HepG2 (cell line): Measurements from ENCODE around the gene LASP1. TPM values are rescaled to one million over a fixed set of nuclear protein-coding genes. Genes with fewer than 3 reads are reported as not detected.

Experiments used
- ATRX ChIP-seq: sonication (generic); formaldehyde crosslinking; IDR thresholded peaks from 2 replicates; pipeline ENCODE4 v1.4.0; 2020; ENCODE audit warnings: missing genetic modification reagents, borderline replicate concordance
- CBX2 ChIP-seq, 2 experiments: fragments of 200-600 bp in 1 of 2; sonication (generic); formaldehyde crosslinking in 1 of 2; IDR thresholded peaks; 2 replicates each; pipeline versions ENCODE4 v1.7.0 to v1.8.1; 2018 to 2022; ENCODE audit warnings: low read depth in 2 of 2, low read length in 1 of 2, mild to moderate bottlenecking in 1 of 2, missing genetic modification reagents in 1 of 2
- E2F2 ChIP-seq: sonication (generic); formaldehyde crosslinking; IDR thresholded peaks from 2 replicates; pipeline ENCODE4 v1.4.0; 2020; ENCODE audit warnings: missing genetic modification reagents, borderline replicate concordance
- ERF ChIP-seq: IDR thresholded peaks from 2 replicates; pipeline ENCODE4 v1.6.1; 2018; ENCODE audit warnings: missing biosample characterization, missing genetic modification reagents
- ETV5 ChIP-seq: IDR thresholded peaks from 2 replicates; pipeline ENCODE4 v1.6.1; 2018; ENCODE audit warnings: missing biosample characterization, missing genetic modification reagents, inconsistent platforms, borderline replicate concordance
- IRF1 ChIP-seq: sonication (generic); formaldehyde crosslinking; IDR thresholded peaks from 2 replicates; pipeline ENCODE4 v1.4.0; 2020; ENCODE audit warnings: low read depth, mild to moderate bottlenecking, missing genetic modification reagents
- KLF6 ChIP-seq: IDR thresholded peaks from 2 replicates; pipeline ENCODE4 v1.8.0; 2016; ENCODE audit warnings: missing biosample characterization, missing genetic modification reagents
- MAF1 ChIP-seq: sonication (generic); formaldehyde crosslinking; IDR thresholded peaks from 2 replicates; pipeline ENCODE4 v1.5.0; 2020; ENCODE audit warnings: missing genetic modification reagents, borderline replicate concordance
- MBNL3 ChIP-seq: fragments of 250-450 bp; sonication (Bioruptor Pico); conservative IDR thresholded peaks from 2 replicates; pipeline ENCODE4 v1.8.0; 2022; ENCODE audit warnings: mild to moderate bottlenecking, inconsistent platforms
- MEIS1 ChIP-seq: sonication (generic); formaldehyde crosslinking; IDR thresholded peaks from 2 replicates; pipeline ENCODE4 v1.9.0; 2021; ENCODE audit warnings: mild to moderate bottlenecking, missing genetic modification reagents, moderate library complexity, borderline replicate concordance
- NR2F6 ChIP-seq, 2 experiments: IDR thresholded peaks; 2 replicates each; pipeline ENCODE4 v1.6.1; 2016; ENCODE audit warnings: antibody characterized with exemption in 1 of 2, mild to moderate bottlenecking in 1 of 2
- POLR2AphosphoS5 ChIP-seq: IDR thresholded peaks from 2 replicates; pipeline ENCODE4 v1.6.1; 2012; ENCODE audit warnings: low read depth, low read length
- TRIM24 ChIP-seq: sonication (generic); formaldehyde crosslinking; IDR thresholded peaks from 2 replicates; pipeline ENCODE4 v1.8.0; 2022; ENCODE audit warnings: mild to moderate bottlenecking, missing genetic modification reagents
- ZBTB10 ChIP-seq: sonication (generic); formaldehyde crosslinking; IDR thresholded peaks from 2 replicates; pipeline ENCODE4 v1.4.0; 2020; ENCODE audit warnings: missing genetic modification reagents, borderline replicate concordance
- ZNF121 ChIP-seq: sonication (generic); formaldehyde crosslinking; IDR thresholded peaks from 2 replicates; pipeline ENCODE4 v1.5.0; 2020; ENCODE audit warnings: mild to moderate bottlenecking, missing genetic modification reagents
- ZNF224 ChIP-seq: sonication (generic); formaldehyde crosslinking; IDR thresholded peaks from 2 replicates; pipeline ENCODE4 v1.5.0; 2020; ENCODE audit warnings: mild to moderate bottlenecking, missing genetic modification reagents
- ZNF251 ChIP-seq: sonication (generic); formaldehyde crosslinking; IDR thresholded peaks from 2 replicates; pipeline ENCODE4 v1.9.0; 2021; ENCODE audit warnings: mild to moderate bottlenecking, missing genetic modification reagents
- ZNF256 ChIP-seq: sonication (generic); formaldehyde crosslinking; conservative IDR thresholded peaks from 2 replicates; pipeline ENCODE4 v1.4.0; 2020; ENCODE audit warnings: missing genetic modification reagents
- ZNF441 ChIP-seq: sonication (generic); formaldehyde crosslinking; IDR thresholded peaks from 2 replicates; pipeline ENCODE4 v1.7.0; 2021; ENCODE audit warnings: missing genetic modification reagents, borderline replicate concordance
- ZNF557 ChIP-seq: sonication (generic); formaldehyde crosslinking; IDR thresholded peaks from 2 replicates; pipeline ENCODE4 v1.4.0; 2020; ENCODE audit warnings: missing genetic modification reagents
- ZNF564 ChIP-seq: sonication (generic); formaldehyde crosslinking; IDR thresholded peaks from 2 replicates; pipeline ENCODE4 v1.8.1; 2023; ENCODE audit warnings: mild to moderate bottlenecking, missing genetic modification reagents
- ZNF816 ChIP-seq: sonication (generic); formaldehyde crosslinking; IDR thresholded peaks from 2 replicates; pipeline ENCODE4 v1.8.0; 2022; ENCODE audit warnings: missing genetic modification reagents, mild to moderate bottlenecking, borderline replicate concordance
- polyA plus RNA-seq, 8 experiments: library from polyadenylated mRNA; depleted of rRNA in 3 of 8; stranded (reverse) in 7 of 8; unstranded in 1 of 8; fragments of >200 nt; fragmentation: Illumina TruSeq in 4 of 8; extraction: Trizol in 4 of 8; gene quantifications; 2 replicates each; pipeline versions ENCODE4 v1.2.1 to v1.2.3, GENCODE V29; 2011 to 2016; ENCODE audit warnings: low read depth in 4 of 8, missing spikeins in 1 of 8, mixed read lengths in 1 of 8; ENCODE audit not compliant: insufficient read depth in 1 of 8
- total RNA-seq, 5 experiments: library from RNA; depleted of rRNA; stranded (reverse); fragments of >200 nt; fragmentation: Illumina TruSeq; extraction: Trizol; gene quantifications; 2 replicates each; pipeline ENCODE4 v1.2.3, GENCODE V29; 2016; ENCODE audit warnings: low read depth in 1 of 5
- TF ChIP-seq, protein P1 (sequence below), 2 experiments: sonication (generic) in 1 of 2; formaldehyde crosslinking in 1 of 2; IDR thresholded peaks; 2 replicates each; pipeline versions ENCODE4 v1.4.0 to v1.6.1; 2018 to 2020; ENCODE audit warnings: missing genetic modification reagents in 2 of 2, borderline replicate concordance in 1 of 2, low read depth in 1 of 2, mild to moderate bottlenecking in 1 of 2, missing biosample characterization in 1 of 2

LASP1 gene
- total and polyA plus RNA-seq, 2 of the 13 experiments (the other 11 are each of a cell fraction or from before 2014, with no cell fraction given) = 70.1 to 97.0 TPM

- peak; percentile 56 for TF ChIP-seq ETV5
- no peak for TF ChIP-seq MBNL3 (CRISPR knock-in tag)
- TF ChIP-seq, protein P1, sequence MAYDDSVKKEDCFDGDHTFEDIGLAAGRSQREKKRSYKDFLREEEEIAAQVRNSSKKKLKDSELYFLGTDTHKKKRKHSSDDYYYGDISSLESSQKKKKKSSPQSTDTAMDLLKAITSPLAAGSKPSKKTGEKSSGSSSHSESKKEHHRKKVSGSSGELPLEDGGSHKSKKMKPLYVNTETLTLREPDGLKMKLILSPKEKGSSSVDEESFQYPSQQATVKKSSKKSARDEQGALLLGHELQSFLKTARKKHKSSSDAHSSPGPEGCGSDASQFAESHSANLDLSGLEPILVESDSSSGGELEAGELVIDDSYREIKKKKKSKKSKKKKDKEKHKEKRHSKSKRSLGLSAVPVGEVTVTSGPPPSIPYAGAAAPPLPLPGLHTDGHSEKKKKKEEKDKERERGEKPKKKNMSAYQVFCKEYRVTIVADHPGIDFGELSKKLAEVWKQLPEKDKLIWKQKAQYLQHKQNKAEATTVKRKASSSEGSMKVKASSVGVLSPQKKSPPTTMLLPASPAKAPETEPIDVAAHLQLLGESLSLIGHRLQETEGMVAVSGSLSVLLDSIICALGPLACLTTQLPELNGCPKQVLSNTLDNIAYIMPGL (CRISPR knock-in tag; IDR thresholded peaks at IDR 0.05; ENCODE audit: borderline replicate concordance in 1 of 2, low read depth in 1 of 2) = peak; percentile 68 to 81; a peak in 3 of 4 replicates
- TF ChIP-seq ZNF121 (CRISPR knock-in tag) = peak; percentile 60; the same call in 1 of the 2 replicates
- TF ChIP-seq ZNF816 (CRISPR knock-in tag) = no peak
- TF ChIP-seq E2F2 (CRISPR knock-in tag) = no peak
- TF ChIP-seq ZNF224 (CRISPR knock-in tag) = no peak
- TF ChIP-seq ZNF251 (CRISPR knock-in tag) = no peak
- TF ChIP-seq ATRX (CRISPR knock-in tag) = no peak
- no peak for TF ChIP-seq ZNF557
- TF ChIP-seq ERF (CRISPR knock-in tag) = peak; percentile 36; the same call in 1 of the 2 replicates
- TF ChIP-seq MEIS1 (CRISPR knock-in tag) = no peak
- 0 out of 2 replicates have a peak, but pooled peaks have one; percentile 1 for TF ChIP-seq ZNF564
- TF ChIP-seq KLF6 (CRISPR knock-in tag) = no peak
- TF ChIP-seq ZNF441 = no peak
- peak; percentile 70 for TF ChIP-seq NR2F6 (IDR thresholded peaks at IDR 0.05)
- TF ChIP-seq NR2F6 (CRISPR knock-in tag; IDR thresholded peaks at IDR 0.05) = peak; percentile 68
- no peak for TF ChIP-seq IRF1 (CRISPR knock-in tag)
- no peak for TF ChIP-seq MAF1 (CRISPR knock-in tag)
- no peak for TF ChIP-seq ZBTB10
- no peak for TF ChIP-seq CBX2 (IDR thresholded peaks at IDR 0.05; ENCODE audit: low read depth, low read length)
- no peak for TF ChIP-seq CBX2 (CRISPR knock-in tag; IDR thresholded peaks at IDR 0.05; ENCODE audit: low read depth)
- no peak for TF ChIP-seq POLR2AphosphoS5
- TF ChIP-seq ZNF256 (CRISPR knock-in tag) = no peak
- TF ChIP-seq TRIM24 (CRISPR knock-in tag) = no peak
These were observed 45.1 kb downstream of the LASP1 start (continued) for GRCh38 chr17:38914741-38915638.
